Measurements from ENCODE around the gene C19orf85. TPM values are rescaled to one million over a fixed set of nuclear protein-coding genes. Genes with fewer than 3 reads are reported as not detected.

The C19orf85 gene
- total RNA-seq, 1 donor from 2014 or later: not detected

GRCh38 chr19:55495646-55496349, 31.2 kb upstream of the C19orf85 start:
- no peak overlapping the region for H3K4me3 Mint-ChIP-seq (ENCODE audit: unreplicated experiment)
- no peaks in the 10 kb centered on the region for H3K27me3 Mint-ChIP-seq (ENCODE audit: unreplicated experiment)
- H3K27ac Mint-ChIP-seq (ENCODE audit: unreplicated experiment): no peak overlapping the region
- no peaks in the 10 kb centered on the region for H3K9me3 Mint-ChIP-seq (ENCODE audit: unreplicated experiment)
- peaks cover 20% of the 10 kb centered on the region for H3K4me1 Mint-ChIP-seq (ENCODE audit: unreplicated experiment)
- no peaks in the 10 kb centered on the region for H3K36me3 Mint-ChIP-seq (ENCODE audit: unreplicated experiment)
- no peak for TF ChIP-seq CTCF (IDR thresholded peaks at IDR 0.05)
- no peak for DNase-seq (ENCODE audit: extremely low spot score, unreplicated experiment)

- no peaks in the 10 kb centered on the region for H3K9me3 Mint-ChIP-seq (ENCODE audit: unreplicated experiment)
- TF ChIP-seq CTCF (IDR thresholded peaks at IDR 0.05): no peak
- no peak for DNase-seq (ENCODE audit: extremely low spot score, unreplicated experiment)
- no peaks in the 10 kb centered on the region for H3K36me3 Mint-ChIP-seq (ENCODE audit: unreplicated experiment)
- peaks cover 20% of the 10 kb centered on the region for H3K4me1 Mint-ChIP-seq (ENCODE audit: unreplicated experiment)
- peak overlapping the region; percentile 54 for H3K27ac Mint-ChIP-seq (ENCODE audit: unreplicated experiment)
- no peaks in the 10 kb centered on the region for H3K27me3 Mint-ChIP-seq (ENCODE audit: unreplicated experiment)
- H3K4me3 Mint-ChIP-seq (ENCODE audit: unreplicated experiment): no peak overlapping the region
These were observed 29.7 kb upstream of the C19orf85 start for GRCh38 chr19:55494172-55494761.

GRCh38 chr19:55493645-55494171, 29.2 kb upstream of the C19orf85 start:
- no peak for TF ChIP-seq CTCF (IDR thresholded peaks at IDR 0.05)
- Mint-ChIP-seq H3K27ac (ENCODE audit: unreplicated experiment) (no peak overlapping the region), H3K4me1 (ENCODE audit: unreplicated experiment) (peaks cover 22% of the 10 kb centered on the region), H3K36me3 (ENCODE audit: unreplicated experiment) (no peaks in the 10 kb centered on the region), H3K4me3 (ENCODE audit: unreplicated experiment) (no peak overlapping the region), H3K9me3 (ENCODE audit: unreplicated experiment) (no peaks in the 10 kb centered on the region), H3K27me3 (ENCODE audit: unreplicated experiment) (no peaks in the 10 kb centered on the region)
- no peak for DNase-seq (ENCODE audit: extremely low spot score, unreplicated experiment)

GRCh38 chr19:55493052-55493644, 28.6 kb upstream of the C19orf85 start:
- TF ChIP-seq CTCF (IDR thresholded peaks at IDR 0.05): no peak
- H3K4me3 Mint-ChIP-seq (ENCODE audit: unreplicated experiment): no peak overlapping the region
- H3K9me3 Mint-ChIP-seq (ENCODE audit: unreplicated experiment): no peaks in the 10 kb centered on the region
- H3K4me1 Mint-ChIP-seq (ENCODE audit: unreplicated experiment): peaks cover 26% of the 10 kb centered on the region
- H3K27ac Mint-ChIP-seq (ENCODE audit: unreplicated experiment): no peak overlapping the region
- no peak for DNase-seq (ENCODE audit: extremely low spot score, unreplicated experiment)
- no peaks in the 10 kb centered on the region for H3K36me3 Mint-ChIP-seq (ENCODE audit: unreplicated experiment)
- no peaks in the 10 kb centered on the region for H3K27me3 Mint-ChIP-seq (ENCODE audit: unreplicated experiment)

- no peak for TF ChIP-seq CTCF (IDR thresholded peaks at IDR 0.05)
- Mint-ChIP-seq H3K4me3 (ENCODE audit: unreplicated experiment) (no peak overlapping the region), H3K9me3 (ENCODE audit: unreplicated experiment) (no peaks in the 10 kb centered on the region), H3K36me3 (ENCODE audit: unreplicated experiment) (no peaks in the 10 kb centered on the region), H3K27me3 (ENCODE audit: unreplicated experiment) (no peaks in the 10 kb centered on the region), H3K27ac (ENCODE audit: unreplicated experiment) (no peak overlapping the region), H3K4me1 (ENCODE audit: unreplicated experiment) (peaks cover 30% of the 10 kb centered on the region)
- DNase-seq (ENCODE audit: extremely low spot score, unreplicated experiment): no peak
These were observed 27.9 kb upstream of the C19orf85 start for GRCh38 chr19:55492362-55492944.
